GM12873 (cell line): ENCODE results near the gene EMC6.

Experiments used
- TF ChIP-seq, protein P1 (sequence below): IDR thresholded peaks from 2 replicates; pipeline ENCODE4 v1.5.1; 2012; ENCODE audit warnings: low read depth, mild to moderate bottlenecking, moderate library complexity, low read length, control low read depth; ENCODE audit not compliant: insufficient read depth; ENCODE audit errors: missing control alignments

EMC6 gene

DNA sequence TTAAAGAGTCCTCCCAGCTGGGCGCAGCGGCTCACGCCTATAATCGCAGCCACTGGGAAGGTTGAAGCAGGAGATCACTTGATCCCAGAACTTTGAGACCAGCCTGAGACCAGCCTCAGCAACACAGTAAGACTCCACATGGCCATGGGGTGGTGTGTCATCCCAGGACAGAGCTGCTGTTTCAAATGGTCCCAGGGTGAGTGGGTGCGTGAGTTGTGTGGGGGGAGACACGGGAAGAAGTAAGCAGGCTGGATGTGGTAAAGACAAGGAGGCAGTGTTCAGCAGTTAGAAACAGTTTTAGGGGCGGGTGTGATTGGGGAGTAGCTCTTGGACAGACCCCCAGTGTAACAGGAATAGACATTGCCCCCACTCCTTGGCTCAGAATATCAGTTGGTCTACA, 36.3 kb upstream of the EMC6 start:
- TF ChIP-seq, protein P1, sequence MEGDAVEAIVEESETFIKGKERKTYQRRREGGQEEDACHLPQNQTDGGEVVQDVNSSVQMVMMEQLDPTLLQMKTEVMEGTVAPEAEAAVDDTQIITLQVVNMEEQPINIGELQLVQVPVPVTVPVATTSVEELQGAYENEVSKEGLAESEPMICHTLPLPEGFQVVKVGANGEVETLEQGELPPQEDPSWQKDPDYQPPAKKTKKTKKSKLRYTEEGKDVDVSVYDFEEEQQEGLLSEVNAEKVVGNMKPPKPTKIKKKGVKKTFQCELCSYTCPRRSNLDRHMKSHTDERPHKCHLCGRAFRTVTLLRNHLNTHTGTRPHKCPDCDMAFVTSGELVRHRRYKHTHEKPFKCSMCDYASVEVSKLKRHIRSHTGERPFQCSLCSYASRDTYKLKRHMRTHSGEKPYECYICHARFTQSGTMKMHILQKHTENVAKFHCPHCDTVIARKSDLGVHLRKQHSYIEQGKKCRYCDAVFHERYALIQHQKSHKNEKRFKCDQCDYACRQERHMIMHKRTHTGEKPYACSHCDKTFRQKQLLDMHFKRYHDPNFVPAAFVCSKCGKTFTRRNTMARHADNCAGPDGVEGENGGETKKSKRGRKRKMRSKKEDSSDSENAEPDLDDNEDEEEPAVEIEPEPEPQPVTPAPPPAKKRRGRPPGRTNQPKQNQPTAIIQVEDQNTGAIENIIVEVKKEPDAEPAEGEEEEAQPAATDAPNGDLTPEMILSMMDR: no peak

DNA sequence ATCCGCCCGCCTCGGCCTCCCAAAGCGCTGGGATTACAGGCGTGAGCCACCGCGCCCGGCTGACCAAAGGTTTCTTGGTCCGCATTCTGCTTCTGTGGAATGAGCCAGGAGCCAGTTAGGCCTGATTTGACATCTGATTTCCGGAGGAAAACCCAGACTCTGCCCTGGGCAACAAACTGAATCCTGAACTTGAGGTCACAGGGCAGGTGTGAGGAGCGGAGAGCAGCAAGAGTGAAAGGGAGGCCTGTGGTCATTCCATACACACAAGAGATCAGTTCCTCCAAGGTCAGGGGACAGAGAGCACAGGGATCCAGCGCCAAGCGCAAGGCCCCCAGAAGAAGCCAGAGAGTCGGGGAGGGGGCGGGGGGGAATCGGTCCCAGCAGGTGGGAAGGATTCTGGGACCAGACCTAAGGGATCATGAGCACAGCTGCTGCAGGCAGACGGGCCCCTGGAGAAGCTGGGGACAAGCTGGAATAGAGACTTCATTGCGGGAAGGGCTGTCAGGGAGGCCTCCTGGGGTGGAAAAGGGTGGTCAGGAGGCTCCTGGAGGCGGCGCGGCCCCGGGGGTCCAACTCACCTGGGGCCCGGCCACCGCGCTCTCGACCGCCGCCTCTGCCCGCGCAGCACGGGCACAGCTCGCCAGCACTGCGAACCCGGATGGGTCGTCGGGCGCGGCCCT, 33.0 kb upstream of the EMC6 start:
- TF ChIP-seq, protein P1: no peak

DNA sequence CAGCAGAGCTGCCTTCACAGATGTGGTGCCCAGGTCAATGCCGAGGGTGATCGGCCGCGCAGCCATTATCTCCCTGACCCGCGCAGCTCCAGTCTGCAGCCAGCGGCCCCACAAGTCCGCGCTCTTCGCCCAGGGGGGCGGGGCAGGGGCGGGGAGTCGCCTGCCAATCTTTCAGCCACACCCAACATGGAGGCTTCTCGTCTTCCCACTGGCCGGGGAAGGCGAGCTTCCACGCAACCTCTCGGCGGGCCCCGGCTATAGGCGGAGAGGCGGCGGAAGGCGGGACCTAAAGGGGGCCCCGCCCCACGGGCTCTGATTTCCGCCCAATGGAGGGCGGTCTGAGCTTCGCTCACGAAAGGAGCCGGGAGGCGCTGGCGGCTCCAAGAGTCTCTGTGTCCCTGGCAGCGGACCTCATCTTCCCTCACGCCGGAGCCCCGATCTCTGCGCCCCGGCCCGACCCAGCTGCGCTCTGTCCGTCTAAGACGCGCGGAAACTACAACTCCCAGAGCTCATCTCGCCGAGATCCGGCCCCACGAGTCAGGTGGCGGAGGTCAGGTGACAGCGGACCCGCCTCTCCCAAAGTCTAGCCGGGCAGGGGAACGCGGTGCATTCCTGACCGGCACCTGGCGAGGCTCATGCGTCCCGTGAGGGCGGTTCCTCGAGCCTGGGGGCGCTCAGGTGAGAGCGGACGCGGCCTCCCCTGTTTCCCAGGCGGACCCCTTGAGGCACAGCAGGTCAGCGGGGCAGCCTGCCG, 32.3 kb upstream of the EMC6 start, which contains the start of the genes CTNS and SHPK:
TSS of gene CTNS (plus strand) at position 607 of the 754 bp plus-strand sequence. CDS start 3,447 bp downstream, outside the sequence.
TSS of gene SHPK (minus strand) at position 97 of the 754 bp plus-strand sequence. CDS start at position 66, 31 bp downstream.
- TF ChIP-seq, protein P1: no peak

DNA sequence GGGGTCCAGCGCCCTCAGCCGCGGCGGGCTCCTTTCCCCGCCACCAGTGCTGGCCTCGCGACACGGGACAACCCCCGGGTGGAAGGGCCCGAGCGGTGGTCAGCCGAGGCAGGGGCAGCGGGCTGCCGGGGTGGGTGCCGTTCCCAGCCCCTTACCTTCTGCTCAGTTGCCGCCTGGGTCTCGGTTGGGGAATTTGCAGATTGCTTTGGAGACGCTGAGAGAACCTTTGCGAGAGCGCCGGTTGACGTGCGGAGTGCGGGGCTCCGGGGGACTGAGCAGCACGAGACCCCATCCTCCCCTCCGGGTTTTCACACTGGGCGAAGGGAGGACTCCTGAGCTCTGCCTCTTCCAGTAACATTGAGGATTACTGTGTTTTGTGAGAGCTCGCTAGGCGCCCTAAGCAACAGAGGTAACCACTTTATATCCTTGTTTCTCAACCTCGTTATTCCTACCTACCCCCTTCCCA, 31.7 kb upstream of the EMC6 start:
- TF ChIP-seq, protein P1: no peak

DNA sequence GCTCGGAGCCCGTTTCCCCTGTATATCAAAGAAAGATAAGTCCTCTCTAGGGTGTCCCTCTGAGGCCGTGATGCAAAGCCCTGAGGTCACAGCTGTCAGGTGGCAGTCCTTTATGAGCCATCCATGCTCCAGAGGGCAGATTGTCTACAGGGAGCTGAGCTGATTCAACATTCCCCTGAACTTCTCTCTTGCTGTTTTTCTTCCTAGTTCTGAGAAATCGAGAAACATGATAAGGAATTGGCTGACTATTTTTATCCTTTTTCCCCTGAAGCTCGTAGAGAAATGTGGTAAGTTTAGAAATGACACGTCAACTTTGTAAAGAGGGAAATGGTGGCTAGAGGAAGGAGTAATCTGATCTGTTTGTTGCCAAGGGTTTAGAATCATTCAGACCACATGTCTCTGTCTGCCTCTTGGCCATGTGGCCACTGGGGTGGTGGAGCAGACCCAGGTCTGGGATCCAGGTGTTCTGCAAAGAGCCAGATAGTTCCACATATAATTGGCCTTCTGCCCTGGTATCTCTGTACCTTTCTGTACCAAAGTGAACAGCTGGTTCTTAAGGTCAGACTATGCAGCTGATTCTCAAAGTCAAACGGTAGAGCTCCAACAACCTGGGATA, 28.5 kb upstream of the EMC6 start:
- TF ChIP-seq, protein P1: no peak

DNA sequence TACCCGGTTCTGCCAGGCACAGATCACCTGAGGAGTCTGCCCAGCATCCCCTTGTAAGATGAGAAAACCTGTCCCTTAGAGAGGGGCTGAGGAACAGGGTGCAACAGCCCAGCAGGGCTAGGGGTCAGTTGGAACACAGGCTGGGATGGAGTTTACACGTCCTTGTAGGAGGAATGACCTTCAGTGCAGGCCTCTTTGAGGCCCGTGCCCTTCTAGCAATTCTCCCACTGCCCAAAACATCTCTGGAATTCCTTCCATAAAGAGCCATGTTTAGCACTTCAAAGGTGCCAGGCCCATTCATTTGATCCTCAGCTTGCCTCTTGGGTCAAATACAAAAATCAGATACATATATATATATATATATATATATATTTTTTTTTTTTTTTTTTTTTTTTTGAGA, 27.6 kb upstream of the EMC6 start:
- TF ChIP-seq, protein P1: no peak
